GM19193 (cell line): ENCODE results near the gene UBE2G1.

ENCODE experiments used
- POLR2A ChIP-seq: IDR thresholded peaks from 4 replicates; pipeline ENCODE4 v1.6.1; 2011; ENCODE audit not compliant: insufficient read depth, insufficient read length; ENCODE audit errors: extremely low read depth

Gene UBE2G1

GRCh38 chr17:4326112-4326511 lies 40.4 kb downstream of the UBE2G1 start:
- TF ChIP-seq POLR2A = no peak

DNA sequence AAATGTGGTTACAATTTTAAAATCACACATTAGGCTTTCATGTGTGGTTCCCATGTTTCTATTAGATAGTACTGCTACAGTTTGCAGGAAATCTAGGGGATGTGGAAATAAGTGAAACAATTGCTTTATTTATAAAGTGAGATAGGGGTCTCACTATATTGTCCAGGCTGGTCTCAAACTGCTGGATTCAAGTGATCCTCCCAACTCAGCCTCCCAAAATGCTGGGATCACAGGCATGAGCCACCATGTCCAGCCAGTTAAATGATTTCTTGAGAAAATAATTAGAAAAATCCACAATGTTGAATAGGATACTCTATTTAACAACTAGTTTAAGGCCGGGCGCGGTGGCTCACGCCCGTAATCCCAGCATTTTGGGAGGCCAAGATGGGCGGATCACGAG lies 42.0 kb downstream of the UBE2G1 start:
- TF ChIP-seq POLR2A = no peak

DNA sequence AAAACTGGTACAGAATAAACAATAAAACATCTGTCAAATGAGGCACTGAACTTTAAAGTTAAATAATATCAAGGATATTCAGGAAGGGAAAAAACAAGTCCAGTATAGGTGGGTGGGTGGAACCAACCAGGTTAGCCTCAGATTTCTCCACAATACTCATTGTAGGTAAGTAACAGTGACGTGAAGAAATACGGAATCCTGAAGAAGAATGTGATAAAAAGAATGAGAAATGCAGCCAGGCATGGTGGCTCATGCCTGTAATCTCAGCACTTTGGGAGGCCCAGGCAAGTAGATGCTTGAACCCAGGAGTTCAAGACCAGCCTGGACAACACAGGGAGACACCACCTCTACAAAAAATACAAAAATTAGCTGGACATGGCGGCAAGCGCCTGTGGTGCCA lies 47.3 kb downstream of the UBE2G1 start:
- TF ChIP-seq POLR2A = no peak

GRCh38 chr17:4318596-4318995 lies 47.9 kb downstream of the UBE2G1 start:
- TF ChIP-seq POLR2A = no peak

GRCh38 chr17:4318186-4318585 lies 48.3 kb downstream of the UBE2G1 start:
- no peak for TF ChIP-seq POLR2A

- no peak for TF ChIP-seq POLR2A
Observed at GRCh38 chr17:4317610-4318009, 48.9 kb downstream of the UBE2G1 start.

- TF ChIP-seq POLR2A = no peak
Observed at GRCh38 chr17:4316648-4317047, 49.8 kb downstream of the UBE2G1 start.

- no peak for TF ChIP-seq POLR2A
Observed at GRCh38 chr17:4314618-4315017, 51.9 kb downstream of the UBE2G1 start.

GRCh38 chr17:4314179-4314578 lies 52.3 kb downstream of the UBE2G1 start:
- TF ChIP-seq POLR2A = no peak

- no peak for TF ChIP-seq POLR2A
Observed at GRCh38 chr17:4313221-4314114, 53.0 kb downstream of the UBE2G1 start.

DNA sequence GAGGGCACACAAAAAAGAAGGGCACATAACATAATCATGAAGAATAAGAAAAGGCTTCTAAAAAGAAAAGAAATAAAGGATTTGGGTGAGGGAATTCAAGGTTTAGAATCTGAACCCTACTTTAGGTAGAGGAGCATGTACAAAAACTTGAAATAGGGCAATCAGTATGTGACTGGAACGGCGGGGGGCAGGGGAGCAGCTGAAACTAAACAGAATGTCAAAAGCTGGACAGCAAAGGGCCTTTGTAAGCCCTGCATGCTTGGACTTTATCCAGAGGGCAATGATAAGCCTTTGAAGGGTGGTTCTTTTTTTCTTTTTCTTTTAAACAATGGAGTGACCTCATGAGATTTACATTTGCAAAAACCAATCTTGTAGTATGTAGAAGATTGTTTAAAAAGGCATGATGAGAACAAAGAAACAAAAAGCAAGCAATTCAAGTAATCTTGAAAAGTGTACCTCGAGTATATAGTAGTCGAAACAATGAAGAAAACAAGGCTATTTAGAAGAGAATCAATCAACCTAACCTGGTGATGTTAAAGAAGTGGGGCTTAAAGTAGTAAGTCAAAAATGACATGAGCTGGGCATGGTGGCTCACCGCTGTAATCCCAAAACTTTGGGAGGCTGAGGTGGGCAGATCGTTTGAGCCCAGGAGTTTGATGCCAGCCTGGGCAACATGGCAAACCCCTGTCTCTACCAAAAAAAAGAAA lies 56.0 kb downstream of the UBE2G1 start:
- TF ChIP-seq POLR2A = no peak

- TF ChIP-seq POLR2A = no peak
Observed at GRCh38 chr17:4309897-4310296, 56.6 kb downstream of the UBE2G1 start.

DNA sequence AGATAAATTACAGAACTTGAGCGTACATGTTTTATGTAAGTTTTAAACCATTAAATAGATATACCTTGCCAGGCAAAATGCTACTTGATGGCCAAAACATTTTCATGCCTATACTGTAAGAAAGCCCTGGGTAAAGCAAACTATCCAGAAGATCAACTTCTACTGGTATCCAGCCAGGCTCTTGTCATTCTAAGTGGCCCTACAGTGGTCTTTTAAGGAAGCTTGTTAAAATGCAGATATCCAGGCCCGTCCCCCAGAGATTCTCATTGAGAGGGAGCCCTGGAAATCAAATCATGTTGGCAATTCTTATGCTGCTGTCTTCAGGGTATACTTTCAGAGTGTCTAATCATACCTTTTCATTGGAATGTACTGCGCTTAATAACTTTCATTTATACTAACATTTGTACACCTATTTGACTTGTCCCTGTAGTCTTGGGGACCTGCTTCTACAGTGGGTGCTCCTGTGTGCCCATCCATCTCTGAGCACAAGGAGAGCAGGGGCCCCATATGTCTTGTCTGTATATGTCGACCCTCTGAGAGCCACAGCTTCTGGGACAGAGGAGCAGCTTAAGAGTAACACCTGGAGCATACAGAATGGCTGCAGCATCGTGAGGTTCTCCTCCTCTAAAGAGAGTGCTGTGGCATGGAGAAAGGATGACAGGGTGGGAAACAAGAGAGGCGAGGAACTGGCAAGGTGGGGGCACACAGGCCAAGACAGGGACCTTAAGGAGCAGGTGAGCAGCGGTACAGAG lies 59.1 kb downstream of the UBE2G1 start:
- TF ChIP-seq POLR2A = no peak

DNA sequence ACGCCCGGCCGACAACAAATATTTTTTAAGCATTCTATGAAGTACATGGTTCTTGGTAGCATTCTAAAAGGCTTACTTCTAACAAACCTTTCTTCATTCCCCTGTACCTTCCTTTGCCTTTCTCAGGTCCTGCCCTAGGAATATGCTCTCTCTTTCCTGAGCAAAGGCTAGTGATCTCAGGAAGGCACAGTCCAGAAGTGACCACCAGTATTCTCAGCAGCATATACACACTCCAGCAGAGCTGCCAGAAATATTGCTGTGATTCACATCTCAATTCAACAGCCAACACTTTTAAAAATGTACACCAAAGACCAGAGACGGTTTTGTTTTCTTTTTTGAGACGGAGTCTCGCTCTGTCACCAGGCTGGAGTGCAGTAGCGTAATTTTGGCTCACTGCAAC lies 61.3 kb downstream of the UBE2G1 start:
- TF ChIP-seq POLR2A = no peak

DNA sequence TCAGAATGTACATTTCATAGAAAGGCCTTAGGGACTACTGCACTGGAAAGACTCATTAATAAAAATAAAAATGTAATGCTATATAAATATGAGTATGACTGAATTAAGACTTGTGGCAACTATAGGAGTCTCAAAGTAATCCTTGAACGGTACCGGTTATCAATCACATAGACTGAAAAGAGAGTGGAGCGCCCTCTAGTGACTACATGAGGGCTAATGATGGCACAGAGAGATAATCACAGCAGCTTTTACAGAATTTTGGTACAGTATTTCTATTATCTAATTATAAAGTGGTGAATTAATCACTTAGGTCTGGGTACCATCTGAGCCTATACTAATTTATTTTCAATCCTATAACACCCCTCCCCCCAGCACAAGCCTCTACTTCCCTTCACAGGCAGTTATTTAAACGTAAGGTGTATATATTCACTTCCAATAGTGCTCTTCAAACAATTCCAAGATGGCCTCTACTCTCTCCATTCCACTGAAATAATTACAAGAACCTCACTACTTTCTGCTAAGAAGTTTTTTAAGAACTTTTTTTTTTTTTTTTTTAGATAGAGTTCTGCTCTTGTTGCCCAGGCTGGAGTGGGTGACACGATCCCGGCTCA lies 62.0 kb downstream of the UBE2G1 start:
- no peak for TF ChIP-seq POLR2A
